Mesothelial cell of epicardium (in vitro differentiated cells): ENCODE measurements around the gene HOMER2. TPM values are rescaled to one million over a fixed set of nuclear protein-coding genes. Genes with fewer than 3 reads are reported as not detected.
A peak's percentile ranks its signal among the peaks of the same experiment; 100 is the strongest.

ENCODE experiments used
- DNase-seq, 2 experiments: peaks; one replicate each; pipeline ENCODE4 v3.0.0; 2021; ENCODE audit warnings: low spot score in 2 of 2; ENCODE audit not compliant: unreplicated experiment in 2 of 2
- H3K27ac Mint-ChIP-seq: 2 replicates; pipeline ENCODE4 v1.8.0; 2021; ENCODE audit warnings: mixed read lengths
- H3K27me3 Mint-ChIP-seq: 2 replicates; pipeline ENCODE4 v1.8.0; 2021; ENCODE audit warnings: low read depth, mixed read lengths
- H3K36me3 Mint-ChIP-seq: 2 replicates; pipeline ENCODE4 v1.8.0; 2021; ENCODE audit warnings: mixed read lengths
- H3K4me1 Mint-ChIP-seq: 2 replicates; pipeline ENCODE4 v1.8.0; 2021; ENCODE audit warnings: mixed read lengths
- H3K4me3 Mint-ChIP-seq: 2 replicates; pipeline ENCODE4 v1.8.0; 2021; ENCODE audit warnings: mild to moderate bottlenecking, moderate library complexity, mixed read lengths
- H3K9me3 Mint-ChIP-seq: 2 replicates; pipeline ENCODE4 v1.8.0; 2021; ENCODE audit warnings: mixed read lengths
- total RNA-seq: library from RNA; stranded (reverse); gene quantifications from 3 replicates; pipeline ENCODE4 v1.2.1, GENCODE V29; 2021
- TF ChIP-seq, protein P1 (sequence below): fragments of 200-600 bp; sonication (generic); IDR thresholded peaks from one replicate; pipeline ENCODE4 v1.5.0; 2021; ENCODE audit warnings: antibody characterized with exemption; ENCODE audit not compliant: unreplicated experiment

Gene HOMER2
- total RNA-seq, 1 donor from 2014 or later, result 15.9 TPM

GRCh38 chr15:82963471-82964341, 11.2 kb upstream of the HOMER2 start:
- DNase-seq, result no peak
- H3K9me3 Mint-ChIP-seq, result no peaks in the 10 kb centered on the region
- TF ChIP-seq, protein P1, sequence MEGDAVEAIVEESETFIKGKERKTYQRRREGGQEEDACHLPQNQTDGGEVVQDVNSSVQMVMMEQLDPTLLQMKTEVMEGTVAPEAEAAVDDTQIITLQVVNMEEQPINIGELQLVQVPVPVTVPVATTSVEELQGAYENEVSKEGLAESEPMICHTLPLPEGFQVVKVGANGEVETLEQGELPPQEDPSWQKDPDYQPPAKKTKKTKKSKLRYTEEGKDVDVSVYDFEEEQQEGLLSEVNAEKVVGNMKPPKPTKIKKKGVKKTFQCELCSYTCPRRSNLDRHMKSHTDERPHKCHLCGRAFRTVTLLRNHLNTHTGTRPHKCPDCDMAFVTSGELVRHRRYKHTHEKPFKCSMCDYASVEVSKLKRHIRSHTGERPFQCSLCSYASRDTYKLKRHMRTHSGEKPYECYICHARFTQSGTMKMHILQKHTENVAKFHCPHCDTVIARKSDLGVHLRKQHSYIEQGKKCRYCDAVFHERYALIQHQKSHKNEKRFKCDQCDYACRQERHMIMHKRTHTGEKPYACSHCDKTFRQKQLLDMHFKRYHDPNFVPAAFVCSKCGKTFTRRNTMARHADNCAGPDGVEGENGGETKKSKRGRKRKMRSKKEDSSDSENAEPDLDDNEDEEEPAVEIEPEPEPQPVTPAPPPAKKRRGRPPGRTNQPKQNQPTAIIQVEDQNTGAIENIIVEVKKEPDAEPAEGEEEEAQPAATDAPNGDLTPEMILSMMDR, result no peak
- H3K27me3 Mint-ChIP-seq, result no peaks in the 10 kb centered on the region
- H3K4me3 Mint-ChIP-seq, result no peak overlapping the region
- no peaks in the 10 kb centered on the region for H3K4me1 Mint-ChIP-seq
- no peak overlapping the region for H3K27ac Mint-ChIP-seq
- no peaks in the 10 kb centered on the region for H3K36me3 Mint-ChIP-seq

GRCh38 chr15:82960766-82961165, 8.2 kb upstream of the HOMER2 start:
- H3K4me3 Mint-ChIP-seq, result no peak overlapping the region
- no peaks in the 10 kb centered on the region for H3K27me3 Mint-ChIP-seq

GRCh38 chr15:82959423-82959822, 6.9 kb upstream of the HOMER2 start:
- TF ChIP-seq, protein P1, result no peak
- no peaks in the 10 kb centered on the region for H3K36me3 Mint-ChIP-seq

More at GRCh38 chr15:82960766-82961165, 8.2 kb upstream of the HOMER2 start:
- TF ChIP-seq, protein P1, result no peak
- Mint-ChIP-seq H3K36me3 (no peaks in the 10 kb centered on the region), H3K27ac (no peak overlapping the region), H3K4me1 (no peaks in the 10 kb centered on the region), H3K9me3 (no peaks in the 10 kb centered on the region)
- no peak for DNase-seq

DNA sequence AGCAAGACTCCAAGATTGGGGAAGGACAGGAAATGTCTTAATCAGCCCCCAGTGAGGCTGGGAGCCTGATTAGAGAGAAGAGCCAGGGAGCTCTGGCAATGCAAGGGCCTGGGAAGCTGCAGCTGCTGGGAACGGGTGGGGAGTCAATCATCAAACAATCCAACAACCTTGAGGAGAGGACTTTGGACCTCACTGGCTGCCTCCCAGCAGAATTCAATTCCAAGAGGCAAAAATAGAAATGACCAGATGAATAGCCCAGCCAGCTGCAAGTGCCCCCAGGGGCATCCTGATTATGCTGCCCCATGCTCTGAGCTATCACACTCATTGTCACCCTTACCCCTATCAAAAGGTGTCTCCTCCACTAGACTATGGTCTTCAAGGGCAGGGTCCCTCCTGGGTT, 6.1 kb upstream of the HOMER2 start:
- TF ChIP-seq, protein P1, result no peak
- H3K4me3 Mint-ChIP-seq, result no peak overlapping the region
- no peak for DNase-seq

More at GRCh38 chr15:82959423-82959822, 6.9 kb upstream of the HOMER2 start:
- no peaks in the 10 kb centered on the region for H3K27me3 Mint-ChIP-seq
- H3K4me1 Mint-ChIP-seq, result no peaks in the 10 kb centered on the region
- H3K9me3 Mint-ChIP-seq, result no peaks in the 10 kb centered on the region
- H3K4me3 Mint-ChIP-seq, result no peak overlapping the region
- DNase-seq, result no peak
- no peak overlapping the region for H3K27ac Mint-ChIP-seq

DNA sequence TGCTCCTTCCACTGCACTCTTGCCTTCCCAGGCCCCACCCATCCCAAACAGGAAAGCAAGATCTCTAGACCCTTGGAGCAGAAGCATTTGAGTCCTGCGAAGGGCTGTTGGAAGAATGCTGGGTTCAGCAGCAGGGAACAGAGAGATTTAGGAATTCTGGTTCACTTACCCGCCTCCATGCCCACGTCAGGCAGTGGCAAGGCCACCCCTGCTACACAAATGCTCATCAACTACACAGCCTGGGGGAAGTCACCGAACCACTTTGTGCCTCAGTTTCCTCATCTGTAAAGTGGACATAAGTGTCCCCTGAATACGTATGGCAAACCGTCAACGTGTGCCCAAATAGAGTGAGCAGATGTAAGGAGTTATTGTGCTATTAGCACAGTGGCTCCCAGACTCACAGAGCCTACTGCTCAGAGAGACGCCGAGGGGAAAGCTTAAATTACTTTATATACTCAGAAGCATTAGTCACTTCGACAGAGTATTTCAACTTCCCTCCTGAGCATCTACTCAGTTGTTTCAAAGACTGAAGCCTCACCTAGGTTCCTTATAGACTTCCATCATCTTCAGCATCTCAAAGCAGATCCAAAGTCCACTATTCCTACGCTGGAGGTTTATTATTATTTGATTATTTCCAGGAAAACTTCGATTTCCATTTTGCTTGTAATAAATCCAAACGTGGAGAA, 905 bp downstream of the HOMER2 start:
- DNase-seq, result no peak
- Mint-ChIP-seq H3K4me1 (no peaks in the 10 kb centered on the region), H3K27ac (peak overlapping the region; percentile 28), H3K36me3 (no peaks in the 10 kb centered on the region), H3K4me3 (no peak overlapping the region), H3K27me3 (peaks cover 15% of the 10 kb centered on the region), H3K9me3 (no peaks in the 10 kb centered on the region)
- TF ChIP-seq, protein P1, result no peak

More for the DNA sequence above, 6.1 kb upstream of the HOMER2 start:
- Mint-ChIP-seq H3K36me3 (no peaks in the 10 kb centered on the region), H3K27me3 (no peaks in the 10 kb centered on the region), H3K4me1 (no peaks in the 10 kb centered on the region), H3K27ac (no peak overlapping the region), H3K9me3 (no peaks in the 10 kb centered on the region)
